Effector CD4-positive, alpha-beta T cell (primary cell): ENCODE measurements around the gene CCDC126.
"Not testable (repeated sequence)": the region's sequence is repeated elsewhere in the genome, so short reads cannot be mapped to it uniquely, and the experiment has no call there.

Experiments
- DNase-seq: peaks from one replicate; pipeline ENCODE4 v3.0.0-alpha.2; 2020

The CCDC126 gene

GRCh38 chr7:23633417-23633816 is 36.2 kb downstream of the CCDC126 start:
- no peak for DNase-seq

GRCh38 chr7:23645822-23646221 is 48.6 kb downstream of the CCDC126 start:
- no peak for DNase-seq

- no peak for DNase-seq
These were observed 56.8 kb downstream of the CCDC126 start for GRCh38 chr7:23653942-23654341.

- no peak for DNase-seq
These were observed 57.3 kb downstream of the CCDC126 start for GRCh38 chr7:23654508-23654907.

- DNase-seq = no peak
These were observed 58.3 kb downstream of the CCDC126 start for GRCh38 chr7:23655433-23655832.

- no peak for DNase-seq
These were observed 61.7 kb downstream of the CCDC126 start for GRCh38 chr7:23658831-23659427.

- no peak for DNase-seq
These were observed 64.2 kb downstream of the CCDC126 start for GRCh38 chr7:23661385-23661784.

GRCh38 chr7:23662124-23662983 is 65.2 kb downstream of the CCDC126 start:
- DNase-seq = no peak

GRCh38 chr7:23662984-23663313 is 65.8 kb downstream of the CCDC126 start:
- no peak for DNase-seq

GRCh38 chr7:23664122-23664521 is 66.9 kb downstream of the CCDC126 start:
- no peak for DNase-seq

- no peak for DNase-seq
These were observed 74.9 kb downstream of the CCDC126 start for GRCh38 chr7:23672033-23672432.

- peak; percentile 76 for DNase-seq
These were observed 82.8 kb downstream of the CCDC126 start, which contains the start of gene FAM221A for GRCh38 chr7:23679898-23680413. Gene FAM221A (plus strand): TSS chr7:23680199. CDS start chr7:23680219, 20 bp downstream.

GRCh38 chr7:23680414-23681405 is 83.5 kb downstream of the CCDC126 start:
- DNase-seq = peak; percentile 22

- not testable (repeated sequence) for DNase-seq
These were observed 86.9 kb downstream of the CCDC126 start for GRCh38 chr7:23684041-23684440.

GRCh38 chr7:23685731-23686130 is 88.5 kb downstream of the CCDC126 start:
- DNase-seq = no peak

- no peak for DNase-seq
These were observed 89.8 kb downstream of the CCDC126 start for GRCh38 chr7:23687011-23687410.

GRCh38 chr7:23689165-23689564 is 92.0 kb downstream of the CCDC126 start:
- no peak for DNase-seq

- no peak for DNase-seq
These were observed 94.1 kb downstream of the CCDC126 start for GRCh38 chr7:23691320-23691719.

- DNase-seq = no peak
These were observed 96.0 kb downstream of the CCDC126 start for GRCh38 chr7:23693224-23693623.
